Tongue (tissue), 2 donors: Measurements from ENCODE around the gene MYCBPAP. TPM values are rescaled to one million over a fixed set of nuclear protein-coding genes. Genes with fewer than 3 reads are reported as not detected.
A peak's percentile ranks its signal among the peaks of the same experiment; 100 is the strongest.
"Not testable (repeated sequence)": the region's sequence is repeated elsewhere in the genome, so short reads cannot be mapped to it uniquely, and the experiment has no call there.

Experiments used
- DNase-seq: peaks from one replicate; pipeline ENCODE4 v3.0.0-alpha.2; 2015
- total RNA-seq: library from RNA; depleted of rRNA; stranded (reverse); fragments of >200 nt; gene quantifications from one replicate; pipeline ENCODE4 v1.2.3, GENCODE V29; 2014

MYCBPAP gene
- total RNA-seq, 1 donor from 2014 or later: 0.21 TPM

DNA sequence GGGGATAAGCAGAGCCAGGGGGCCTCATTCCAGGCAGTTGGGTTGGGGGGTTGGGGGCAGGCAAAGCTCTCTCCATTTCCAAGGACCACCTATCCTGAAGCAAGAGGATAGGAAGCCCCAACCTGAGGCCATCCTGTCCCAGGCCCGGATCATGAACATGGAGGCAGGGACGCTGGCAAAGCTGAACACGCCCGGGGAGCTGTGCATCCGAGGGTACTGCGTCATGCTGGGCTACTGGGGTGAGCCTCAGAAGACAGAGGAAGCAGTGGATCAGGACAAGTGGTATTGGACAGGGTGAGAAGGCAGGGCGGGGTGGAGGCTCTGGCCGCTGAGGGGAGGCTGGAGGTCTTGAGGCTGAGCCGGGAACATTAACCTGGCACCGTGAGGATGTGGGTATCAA, 36.0 kb upstream of the MYCBPAP start:
- DNase-seq: no peak

DNA sequence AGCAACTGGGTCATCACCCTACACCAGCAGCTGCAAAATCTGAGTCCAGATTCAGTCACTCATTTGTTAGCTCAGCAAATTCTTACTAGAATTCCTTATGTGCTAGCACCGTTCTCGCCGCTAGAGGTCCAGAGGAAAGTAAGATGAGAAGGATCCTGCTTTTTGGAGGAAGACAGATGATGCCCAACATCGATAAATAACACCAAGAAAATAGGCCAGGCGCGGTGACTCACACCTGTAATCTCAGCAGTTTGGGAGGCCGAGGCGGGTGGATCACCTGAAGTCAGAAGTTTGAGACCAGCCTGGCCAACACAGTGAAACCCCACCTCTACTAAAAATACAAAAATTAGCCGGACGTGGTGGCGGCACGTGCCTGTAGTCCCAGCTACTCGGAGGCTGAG, 35.5 kb upstream of the MYCBPAP start:
- DNase-seq: peak; percentile 62

GRCh38 chr17:50473901-50474300, 34.3 kb upstream of the MYCBPAP start:
- no peak for DNase-seq

DNA sequence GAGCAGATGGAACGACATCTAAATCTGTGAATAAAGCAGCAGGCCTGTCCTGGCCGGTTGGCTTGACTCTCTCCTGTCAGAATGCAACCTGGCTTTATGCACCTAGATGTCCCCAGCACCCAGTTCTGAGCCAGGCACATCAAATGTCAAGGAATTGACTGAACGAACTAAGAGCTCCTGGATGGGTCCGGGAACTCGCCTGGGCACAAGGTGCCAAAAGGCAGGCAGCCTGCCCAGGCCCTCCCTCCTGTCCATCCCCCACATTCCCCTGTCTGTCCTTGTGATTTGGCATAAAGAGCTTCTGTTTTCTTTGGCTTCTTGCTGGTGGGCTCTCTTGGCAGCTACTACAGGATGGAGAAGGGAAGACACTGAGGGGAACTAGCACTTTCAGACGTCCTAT, 33.7 kb upstream of the MYCBPAP start:
- DNase-seq: no peak

- DNase-seq: no peak
These were observed 32.9 kb upstream of the MYCBPAP start for GRCh38 chr17:50475362-50475761.

DNA sequence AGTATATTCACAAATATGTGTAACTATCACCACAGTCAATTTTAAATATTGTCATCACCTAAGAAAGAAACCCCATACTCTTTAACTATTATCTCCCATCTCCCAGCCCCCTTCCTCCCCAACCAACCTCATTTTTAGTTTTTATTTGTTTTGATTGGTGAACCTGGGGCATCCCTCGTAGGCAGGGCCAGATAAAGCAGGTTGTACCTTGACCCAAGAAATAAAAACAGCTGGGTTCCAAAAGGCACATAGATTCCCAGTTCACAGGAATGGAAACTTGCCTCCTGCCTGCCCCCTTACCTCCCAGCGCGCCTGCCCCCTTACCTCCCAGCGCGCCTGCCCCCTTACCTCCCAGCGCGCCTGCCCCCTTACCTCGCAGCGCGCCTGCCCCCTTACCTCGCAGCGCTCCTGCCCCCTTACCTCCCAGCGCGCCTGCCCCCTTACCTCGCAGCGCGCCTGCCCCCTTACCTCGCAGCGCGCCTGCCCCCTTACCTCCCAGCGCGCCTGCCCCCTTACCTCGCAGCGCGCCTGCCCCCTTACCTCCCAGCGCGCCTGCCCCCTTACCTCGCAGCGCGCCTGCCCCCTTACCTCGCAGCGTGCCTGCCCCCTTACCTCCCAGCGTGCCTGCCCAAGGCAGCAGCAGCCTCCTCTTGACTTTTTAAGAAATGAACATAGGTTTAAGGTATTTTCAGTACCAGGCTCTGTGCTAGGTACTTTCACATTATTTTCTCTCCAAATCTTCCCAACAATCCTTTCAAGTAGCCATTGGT, 32.3 kb upstream of the MYCBPAP start:
- not testable (repeated sequence) for DNase-seq

GRCh38 chr17:50476545-50477315, 31.5 kb upstream of the MYCBPAP start:
- no peak for DNase-seq

- DNase-seq: no peak
These were observed 30.3 kb upstream of the MYCBPAP start for GRCh38 chr17:50477976-50478375.

DNA sequence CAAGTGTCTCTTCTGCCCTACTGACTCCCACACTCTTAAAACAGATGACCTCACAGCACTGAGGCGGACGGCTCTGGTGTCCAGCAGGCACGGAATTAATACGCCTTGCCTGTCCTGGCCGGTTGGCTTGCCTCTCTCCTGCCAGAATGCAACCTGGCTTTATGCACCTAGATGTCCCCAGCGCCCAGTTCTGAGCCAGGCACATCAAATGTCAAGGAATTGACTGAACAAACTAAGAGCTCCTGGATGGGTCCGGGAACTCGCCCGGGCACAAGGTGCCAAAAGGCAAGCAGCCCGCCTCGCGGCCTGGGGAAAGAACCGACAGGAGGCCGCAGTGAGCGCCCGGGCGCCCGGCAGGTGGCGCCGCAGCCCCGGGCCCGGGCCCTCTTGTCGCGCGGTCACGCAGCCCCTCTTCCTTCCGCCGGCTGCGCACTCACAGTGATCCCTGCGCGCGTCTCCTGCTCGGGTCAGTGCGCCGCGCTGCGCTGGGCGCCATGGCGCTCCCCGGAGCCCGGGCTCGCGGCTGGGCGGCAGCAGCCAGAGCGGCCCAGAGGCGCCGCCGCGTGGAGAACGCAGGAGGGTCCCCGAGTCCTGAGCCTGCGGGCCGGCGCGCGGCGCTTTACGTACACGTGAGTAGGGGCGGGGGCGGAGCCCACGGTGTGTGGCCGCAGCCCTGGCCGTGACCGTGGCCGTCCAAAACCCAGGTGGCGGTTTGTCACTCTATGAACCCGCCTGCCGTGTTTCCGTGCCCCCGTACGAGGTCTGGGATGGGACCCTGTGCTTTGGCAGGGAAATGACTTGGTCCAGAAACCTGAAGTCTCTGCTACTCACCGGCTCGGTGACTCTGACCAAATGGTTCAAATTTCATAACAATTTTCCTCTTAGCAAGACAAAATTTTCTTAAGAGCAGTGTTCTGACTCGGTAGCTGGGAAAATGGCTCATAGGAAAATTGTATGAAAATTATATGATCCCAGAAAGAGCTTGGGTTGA, 29.6 kb upstream of the MYCBPAP start, which contains the start of gene RSAD1:
TSS of gene RSAD1 (plus strand) at position 470 of the 991 bp plus-strand sequence. CDS start at position 495, 25 bp downstream.
- DNase-seq: peak; percentile 95

DNA sequence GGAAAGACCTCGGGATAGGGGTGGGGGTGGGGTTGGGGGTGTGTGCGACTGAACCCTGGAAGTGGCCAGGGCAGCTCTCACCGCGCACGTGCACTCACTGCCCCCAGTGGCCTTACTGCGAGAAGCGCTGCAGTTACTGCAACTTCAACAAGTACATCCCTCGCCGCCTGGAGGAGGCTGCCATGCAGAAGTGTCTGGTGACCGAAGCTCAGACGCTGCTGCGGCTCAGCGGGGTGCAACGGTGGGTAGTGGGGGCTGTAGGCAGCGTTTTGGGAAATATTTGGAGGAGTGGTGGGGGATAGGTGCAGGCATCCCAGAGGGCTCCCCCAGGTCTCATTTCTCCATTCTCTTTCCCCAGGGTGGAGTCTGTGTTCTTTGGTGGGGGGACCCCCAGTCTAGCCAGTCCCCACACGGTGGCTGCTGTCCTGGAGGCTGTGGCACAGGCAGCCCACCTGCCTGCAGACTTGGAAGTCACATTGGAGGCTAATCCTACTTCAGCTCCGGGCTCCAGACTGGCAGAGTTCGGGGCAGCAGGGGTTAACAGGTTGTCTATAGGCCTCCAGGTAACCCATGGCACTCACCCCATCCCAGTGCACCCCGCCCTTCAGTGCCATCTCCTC, 28.6 kb upstream of the MYCBPAP start:
- peak; percentile 86 for DNase-seq

DNA sequence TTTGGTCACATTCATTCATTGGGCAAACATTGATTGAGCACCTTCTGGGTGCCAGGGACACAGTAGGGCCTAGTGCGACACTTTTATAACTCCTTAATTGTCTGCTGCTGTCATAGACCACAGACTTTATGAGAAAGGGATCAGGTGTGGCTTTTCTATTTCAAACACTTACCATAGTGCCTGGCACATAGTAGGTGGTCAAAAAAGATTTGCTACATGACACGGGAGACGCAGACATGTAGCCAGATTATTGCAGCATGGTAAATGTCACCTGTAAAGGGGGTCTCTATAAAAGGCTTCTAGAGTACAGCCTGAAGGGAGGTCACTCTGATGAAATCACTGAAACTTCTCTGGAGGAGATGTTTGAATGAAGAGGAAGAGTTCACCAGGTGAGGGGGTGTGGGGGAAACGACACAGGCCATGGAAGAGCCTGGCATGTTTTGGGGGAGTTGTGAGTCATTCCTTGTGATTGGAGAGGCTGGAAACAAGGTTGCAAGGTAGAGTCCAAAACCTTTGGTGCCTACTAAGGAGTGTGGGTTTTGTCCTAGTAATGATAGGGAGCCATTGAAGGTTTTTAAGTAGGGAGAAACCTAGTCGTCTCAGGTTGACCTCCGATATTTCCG, 28.0 kb upstream of the MYCBPAP start:
- no peak for DNase-seq

DNA sequence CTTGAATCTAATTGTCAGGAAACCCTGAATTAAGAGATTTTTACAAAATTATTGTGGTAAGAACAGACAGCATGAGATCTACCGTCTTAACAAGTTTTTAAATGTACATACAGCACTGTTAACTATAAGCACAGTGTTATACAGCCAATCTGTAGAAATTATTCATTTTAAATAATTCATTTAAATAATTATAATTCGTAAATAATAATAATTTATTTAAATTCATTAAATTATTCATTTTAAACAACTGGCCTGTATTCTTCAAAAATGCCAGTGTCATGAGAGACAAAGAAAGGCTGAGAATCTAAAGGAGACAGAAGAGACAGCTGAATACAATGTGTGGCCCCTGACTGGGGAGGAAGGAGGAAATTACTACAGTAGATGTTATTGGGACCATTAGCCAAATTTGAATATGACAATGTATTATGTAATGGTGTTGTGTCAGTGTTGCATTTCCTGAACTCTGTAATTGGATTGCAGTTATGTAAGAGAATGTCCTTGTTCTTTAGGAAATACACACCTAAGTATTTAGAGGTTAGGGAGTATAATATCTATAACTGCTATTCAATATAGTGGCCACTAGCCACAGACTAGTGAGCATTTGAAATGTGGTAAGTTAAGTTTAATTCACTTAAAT, 27.3 kb upstream of the MYCBPAP start:
- no peak for DNase-seq

DNA sequence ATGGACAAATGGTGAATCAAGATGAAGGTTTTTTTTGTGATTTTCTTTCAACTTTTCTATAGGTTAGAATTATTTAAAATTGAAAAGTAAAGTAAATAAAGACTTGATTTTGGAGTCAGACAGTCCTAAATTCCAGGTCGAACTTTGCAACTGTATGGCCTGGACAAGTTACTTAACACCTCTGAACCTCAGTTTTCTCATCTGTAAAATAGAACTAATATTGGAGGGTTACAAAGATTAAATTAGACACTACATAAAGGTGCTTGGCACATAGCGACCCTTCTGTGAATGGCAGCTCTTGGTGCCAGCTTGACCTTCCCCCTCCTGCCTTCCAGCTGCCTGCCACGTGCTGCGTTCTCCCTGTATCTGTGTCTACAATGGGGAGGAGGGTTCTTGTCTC, 26.6 kb upstream of the MYCBPAP start:
- no peak for DNase-seq

DNA sequence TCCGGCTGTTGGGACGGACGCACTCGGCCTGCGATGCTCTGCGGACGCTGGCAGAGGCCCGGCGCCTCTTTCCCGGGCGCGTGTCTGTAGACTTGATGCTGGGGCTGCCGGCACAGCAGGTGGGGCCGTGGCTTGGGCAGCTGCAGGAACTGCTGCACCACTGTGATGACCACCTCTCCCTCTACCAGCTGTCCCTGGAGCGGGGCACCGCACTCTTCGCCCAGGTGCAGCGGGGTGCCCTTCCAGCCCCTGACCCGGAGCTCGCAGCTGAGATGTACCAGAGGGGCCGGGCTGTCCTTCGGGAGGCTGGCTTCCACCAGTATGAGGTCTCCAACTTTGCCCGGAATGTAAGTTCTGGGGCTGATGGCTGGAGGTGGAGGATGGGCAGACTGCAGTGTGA, 26.1 kb upstream of the MYCBPAP start:
- DNase-seq: no peak

GRCh38 chr17:50482516-50482915, 25.7 kb upstream of the MYCBPAP start:
- peak; percentile 90 for DNase-seq

DNA sequence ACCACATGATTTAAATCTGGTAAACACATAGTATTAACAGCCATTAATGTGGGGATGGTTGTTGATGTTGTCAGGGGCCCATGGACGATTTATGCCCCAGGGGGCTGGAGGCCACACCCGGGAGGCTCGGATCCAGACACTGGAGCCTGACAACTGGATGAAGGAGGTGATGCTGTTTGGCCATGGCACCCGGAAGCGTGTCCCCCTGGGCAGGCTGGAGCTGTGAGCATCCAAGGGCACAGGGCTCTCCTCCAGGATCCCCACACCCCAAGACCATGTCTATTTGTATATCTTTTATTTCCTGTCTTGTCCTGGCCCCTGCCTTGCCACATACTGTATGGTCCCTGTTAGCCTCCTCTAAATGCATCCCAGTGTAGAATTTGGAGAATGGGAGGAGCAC, 25.0 kb upstream of the MYCBPAP start:
- no peak for DNase-seq

DNA sequence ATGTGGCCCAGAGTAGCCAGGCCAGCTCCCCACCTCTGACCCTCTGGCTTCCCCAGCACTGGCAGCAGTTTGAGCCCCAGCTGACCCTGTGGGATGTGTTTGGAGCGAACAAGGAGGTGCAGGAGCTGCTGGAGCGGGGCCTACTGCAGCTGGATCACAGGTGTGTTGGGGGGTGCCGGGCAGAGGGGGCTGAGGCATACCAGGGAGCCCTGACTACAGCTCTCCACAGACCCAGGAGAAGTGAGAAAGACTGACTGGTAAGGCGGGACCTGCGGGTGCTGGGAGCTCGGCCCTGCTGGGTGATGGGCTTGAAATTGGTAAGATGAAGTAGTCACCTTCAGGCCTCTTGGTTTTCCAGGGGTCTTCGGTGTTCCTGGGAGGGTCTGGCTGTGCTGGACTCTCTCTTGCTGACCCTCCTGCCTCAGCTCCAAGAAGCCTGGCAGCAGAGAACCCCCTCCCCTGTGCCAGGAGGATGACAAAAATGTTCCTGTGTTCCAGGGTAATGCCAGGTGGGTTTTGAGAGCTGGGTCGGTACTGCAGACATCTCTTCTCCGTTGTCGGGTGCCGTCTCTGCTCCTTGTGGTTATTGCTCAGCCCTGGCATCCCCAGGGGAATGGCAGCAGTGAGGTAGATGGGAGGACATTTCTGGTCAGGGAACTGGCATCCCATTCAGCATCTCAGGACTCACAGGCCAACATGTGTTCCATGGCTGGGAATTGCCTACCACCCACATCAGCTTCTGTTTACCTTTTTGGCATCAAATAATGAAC, 23.7 kb upstream of the MYCBPAP start:
- no peak for DNase-seq

DNA sequence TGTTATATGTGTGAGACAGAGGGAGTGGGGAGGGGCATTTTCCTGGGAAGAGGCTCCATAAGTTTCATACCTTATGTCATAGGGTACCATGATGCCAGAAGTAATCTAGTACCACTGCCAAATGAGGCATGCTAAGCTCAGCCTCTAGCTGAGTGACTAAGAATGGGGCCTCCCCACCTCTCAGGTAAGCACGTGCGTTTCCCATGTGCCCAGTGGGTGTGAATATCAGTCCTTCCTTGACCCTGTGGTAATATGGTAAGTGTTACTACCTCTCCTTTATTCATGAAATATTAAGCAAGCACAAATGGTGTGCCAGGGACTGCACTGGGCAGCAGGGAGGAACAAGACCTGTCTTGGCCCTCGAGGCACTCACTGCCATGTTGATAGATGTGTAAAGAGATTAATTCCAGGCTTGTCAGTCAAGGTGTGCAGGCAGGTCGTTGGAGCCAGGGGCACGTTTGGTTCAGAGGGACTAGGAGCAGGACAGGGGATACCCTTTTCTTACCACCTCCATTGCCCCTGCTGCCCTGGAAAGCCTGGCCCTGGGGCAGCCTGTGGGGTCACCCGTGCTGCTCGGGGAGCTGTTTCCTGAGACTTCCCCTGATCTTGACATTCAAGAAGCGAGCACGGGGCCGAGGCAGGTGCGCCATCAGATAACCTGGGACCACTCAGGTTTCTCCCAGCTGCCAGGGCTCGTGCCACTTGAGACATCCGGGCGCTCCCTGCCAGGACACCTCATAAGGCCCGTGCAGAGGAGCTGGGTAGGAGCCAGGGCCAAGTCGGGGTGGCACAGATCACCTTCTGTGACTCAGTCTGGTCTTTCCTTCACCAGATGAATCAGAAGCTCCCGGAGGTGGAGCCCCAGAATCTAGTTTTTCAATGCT, 20.8 kb upstream of the MYCBPAP start:
- DNase-seq: no peak

DNA sequence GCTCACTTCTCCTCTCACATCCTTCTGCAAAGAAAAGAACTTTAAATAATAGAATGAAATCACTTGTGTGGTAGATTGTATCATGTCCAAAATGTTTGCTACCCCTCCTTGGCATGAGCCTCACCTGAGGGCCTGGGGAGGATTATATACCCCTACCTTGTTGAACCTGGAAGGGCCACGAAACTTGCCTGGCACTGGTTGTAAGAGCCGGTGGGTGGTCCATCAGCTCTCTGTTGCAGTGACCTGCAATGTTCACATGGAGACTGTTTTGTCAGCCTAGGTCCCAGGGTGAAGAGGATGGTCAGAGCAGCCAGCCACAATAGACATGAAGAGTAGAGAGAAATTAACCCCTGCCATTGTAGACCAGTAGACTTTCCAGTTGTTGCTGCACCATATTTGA, 19.4 kb upstream of the MYCBPAP start:
- no peak for DNase-seq
